ENCODE data around the gene NXT2. TPM values are rescaled to one million over a fixed set of nuclear protein-coding genes. Genes with fewer than 3 reads are reported as not detected.
"Not testable (repeated sequence)": the region's sequence is repeated elsewhere in the genome, so short reads cannot be mapped to it uniquely, and the experiment has no call there.

Gene NXT2
- polyA plus RNA-seq (2013, experiment 1 of 2; ENCODE audit: insufficient read length), result 6.3 TPM
- polyA plus RNA-seq (2013, experiment 2 of 2; ENCODE audit: insufficient read length), result 7.7 TPM

DNA sequence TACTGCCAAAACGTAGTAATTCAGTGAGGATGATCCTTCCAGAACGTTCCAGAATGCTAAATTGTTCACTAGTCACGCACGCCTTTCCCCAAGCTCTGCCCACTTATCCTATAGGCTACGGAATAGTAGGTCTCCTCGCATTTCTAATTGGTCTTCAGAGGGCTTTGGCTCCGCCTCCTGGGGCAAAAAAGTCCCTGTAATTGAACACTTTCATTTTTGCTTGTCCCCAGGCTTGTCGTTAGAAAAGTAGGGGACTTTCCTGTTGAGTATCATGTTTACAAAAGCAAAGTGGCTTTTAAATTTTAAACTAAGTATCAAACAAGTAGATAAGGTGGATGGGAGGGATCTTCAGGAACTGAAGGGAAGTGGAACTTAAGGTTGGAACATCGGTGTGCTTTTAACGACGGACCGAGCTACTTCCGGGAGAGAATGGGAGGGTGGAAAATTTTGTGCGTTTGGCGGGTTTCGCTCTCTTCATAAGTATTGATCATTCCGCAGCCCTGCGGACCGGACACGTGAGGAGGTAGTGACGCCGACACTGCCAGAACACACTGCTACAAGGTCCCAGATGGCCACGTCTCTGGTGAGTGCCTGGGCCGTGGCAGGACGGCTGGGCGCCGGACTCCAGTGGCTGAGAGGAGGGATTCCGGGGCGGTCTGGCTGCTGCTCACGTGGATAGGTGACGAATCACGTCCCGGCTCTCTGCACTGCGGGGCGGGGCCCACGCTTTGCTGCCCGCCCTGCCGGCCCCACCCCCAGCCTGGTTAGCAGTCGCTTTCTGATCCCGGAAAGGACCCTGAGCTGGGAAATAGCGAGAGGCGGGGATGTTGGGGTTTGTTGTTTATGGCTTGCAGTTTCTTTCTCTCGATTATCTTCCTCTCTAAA, at the start of gene NXT2:
NXT2 (plus strand) TSS at position 406 of the 885 bp plus-strand sequence; CDS start at position 569, 163 bp downstream.
- DNase-seq, result peak; percentile 92

DNA sequence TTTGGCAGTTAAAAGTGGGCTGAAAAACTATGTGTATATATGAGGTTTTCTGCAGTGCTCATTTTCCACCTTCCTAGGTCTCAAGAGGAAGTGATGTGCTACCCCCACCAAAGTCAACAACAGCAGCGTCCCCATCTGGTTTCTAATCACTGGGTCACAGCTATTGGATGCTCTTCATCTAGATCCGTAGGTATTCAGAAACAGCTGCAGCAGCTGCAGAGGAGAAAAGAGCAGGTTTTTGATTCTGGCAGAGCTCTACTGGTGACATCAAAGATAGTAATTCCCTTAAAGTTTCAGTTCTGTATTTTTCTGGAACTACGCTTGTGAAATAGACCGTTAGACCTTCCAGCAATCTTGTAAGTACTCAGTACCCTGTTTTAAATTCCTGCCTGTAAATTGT, 49.0 kb upstream of the NXT2 start:
- no peak for DNase-seq

DNA sequence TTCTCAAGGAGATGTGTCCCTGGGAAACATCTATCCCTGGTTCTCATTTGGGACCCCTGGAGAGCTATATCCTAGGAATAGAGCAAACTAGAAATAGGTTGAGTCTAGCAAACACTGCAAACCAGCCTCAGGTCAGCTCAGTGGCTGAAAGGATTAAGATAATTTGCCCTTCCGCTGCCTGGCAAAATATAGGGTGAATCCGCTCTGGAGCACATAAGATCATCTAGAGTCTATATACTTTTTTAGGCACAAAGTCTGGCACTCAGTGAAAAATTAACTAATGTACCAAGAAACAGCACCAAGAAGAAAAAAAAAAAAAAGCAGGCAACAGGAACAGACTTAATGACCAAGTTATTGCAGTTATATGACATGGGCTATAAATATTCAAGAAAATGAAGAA, 47.5 kb upstream of the NXT2 start:
- DNase-seq, result no peak

DNA sequence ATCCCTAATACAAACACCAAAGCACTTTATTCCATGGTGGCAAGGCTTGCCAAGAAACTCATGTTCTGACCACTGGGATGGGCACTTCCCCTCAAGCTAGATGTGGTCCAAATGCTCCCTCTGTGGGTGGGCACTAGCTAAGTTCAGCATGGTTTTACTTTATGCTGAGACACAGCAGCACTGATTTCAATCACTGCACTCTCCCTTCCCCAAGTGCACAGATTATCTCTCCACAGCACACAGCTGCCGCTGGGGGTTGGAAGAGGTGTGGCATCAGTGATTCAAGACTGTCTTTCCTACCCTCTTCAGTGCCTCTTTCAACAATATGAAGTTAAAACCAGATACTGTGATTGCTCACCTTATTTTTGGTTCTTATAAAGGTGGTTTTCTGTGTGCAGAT, 38.2 kb upstream of the NXT2 start:
- no peak for DNase-seq

DNA sequence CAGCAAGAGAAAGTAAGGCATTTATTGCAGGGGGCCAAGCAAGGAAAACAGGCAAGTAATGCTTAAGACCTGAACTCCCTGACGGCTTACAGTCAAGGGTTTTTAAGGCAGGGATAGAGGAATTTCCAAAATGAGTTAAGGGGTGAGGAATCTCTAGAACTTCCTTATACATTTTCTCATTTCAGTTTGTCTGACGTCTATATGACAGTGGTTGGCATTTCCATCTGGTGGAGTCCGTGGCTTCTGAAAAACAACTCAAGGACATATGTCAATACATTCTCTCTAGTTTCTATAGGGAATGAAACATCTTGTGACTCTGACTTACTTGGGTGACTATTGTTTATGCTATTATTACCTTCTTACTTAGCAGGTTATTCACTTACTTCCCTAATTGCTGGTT, 35.5 kb upstream of the NXT2 start:
- DNase-seq, result no peak

DNA sequence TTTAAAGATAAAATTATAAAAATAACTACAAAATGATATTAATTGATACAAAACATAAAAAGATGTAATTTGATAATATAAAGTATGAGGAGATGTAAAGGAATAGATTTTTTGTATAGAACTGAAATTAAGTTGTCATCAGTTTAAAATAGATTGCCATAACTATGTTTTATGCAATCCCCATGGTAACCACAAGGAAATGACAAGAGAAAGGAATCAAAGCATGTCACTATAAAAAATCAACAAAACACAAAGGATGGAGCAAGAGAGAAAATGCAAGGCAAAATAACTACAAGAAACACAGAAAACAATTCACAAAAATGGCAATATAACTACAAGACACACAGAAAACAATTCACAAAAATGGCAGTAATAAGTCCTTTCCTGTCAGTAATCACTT, 27.7 kb upstream of the NXT2 start:
- no peak for DNase-seq

DNA sequence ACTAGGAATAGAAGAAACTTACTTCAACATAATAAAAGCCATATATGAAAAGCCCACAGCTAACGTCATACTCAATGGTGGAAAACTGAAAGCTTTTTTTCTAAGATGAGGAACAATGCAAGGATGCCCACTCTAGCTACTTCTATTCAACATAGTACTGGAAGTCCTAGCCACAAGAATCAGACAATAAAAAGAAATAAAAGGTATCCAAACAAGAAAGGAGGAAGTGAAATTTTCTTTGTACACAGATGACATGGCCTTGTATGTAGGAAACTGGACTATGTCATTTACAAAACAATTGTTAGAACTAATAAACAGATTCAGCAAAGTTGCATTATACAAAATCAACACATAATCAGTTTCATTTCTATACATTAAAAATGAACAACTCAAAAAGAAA, 25.5 kb upstream of the NXT2 start:
- DNase-seq, result no peak

DNA sequence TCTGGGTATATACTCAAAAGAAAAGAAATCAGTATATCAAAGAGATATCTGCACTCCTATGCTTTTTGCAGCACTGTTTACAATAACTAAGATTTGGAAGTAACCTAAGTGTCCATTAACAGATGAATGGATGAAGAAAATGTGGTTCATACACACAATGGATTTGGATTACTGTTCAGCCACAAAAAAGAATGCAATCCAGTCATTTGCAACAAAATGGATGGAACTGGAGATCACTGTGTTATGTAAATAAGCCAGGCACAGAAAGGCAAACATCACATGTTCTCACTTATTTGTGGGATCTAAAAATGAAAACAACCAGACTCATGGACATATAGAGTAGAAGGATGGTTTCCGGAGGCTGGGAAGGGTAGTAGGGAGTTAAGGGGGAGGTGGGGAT, 17.6 kb upstream of the NXT2 start:
- no peak for DNase-seq

DNA sequence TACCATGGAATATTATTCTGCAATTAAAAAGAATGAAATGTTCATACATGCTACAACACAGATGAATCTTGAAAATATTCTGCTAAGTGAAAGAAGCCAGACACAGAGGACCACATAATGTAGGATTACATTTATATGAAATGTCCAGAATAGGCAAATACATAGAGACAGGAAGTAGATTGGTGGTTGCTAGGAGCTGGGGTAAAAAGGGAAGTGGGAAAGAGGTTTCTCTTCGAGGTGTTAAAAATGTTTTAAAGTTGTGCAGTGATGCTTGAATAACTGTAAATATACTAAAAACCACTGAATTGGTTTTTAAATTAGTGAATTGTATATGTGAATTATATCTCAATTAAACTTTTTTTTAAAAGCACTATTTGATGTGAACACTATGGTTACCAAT, 3.6 kb upstream of the NXT2 start:
- DNase-seq, result no peak

DNA sequence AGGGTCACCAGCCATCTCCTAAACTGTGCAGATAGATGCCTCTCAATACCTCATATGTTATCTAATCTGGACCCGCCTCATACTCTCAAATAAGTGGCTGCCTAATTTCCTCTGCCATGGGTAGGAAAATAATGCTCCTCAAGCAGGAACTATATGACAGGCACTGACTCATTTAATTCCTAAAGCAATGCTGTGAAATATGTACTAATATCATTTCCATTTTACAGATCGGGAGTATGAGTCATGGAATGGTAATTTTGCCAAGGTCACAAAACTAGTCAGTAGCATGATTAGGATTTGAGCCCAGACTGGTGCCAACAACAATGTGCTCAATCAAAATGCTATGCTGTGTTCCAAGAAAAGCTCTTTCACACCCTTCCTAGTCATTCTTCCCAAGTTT, 3.0 kb upstream of the NXT2 start:
- peak; percentile 53 for DNase-seq

DNA sequence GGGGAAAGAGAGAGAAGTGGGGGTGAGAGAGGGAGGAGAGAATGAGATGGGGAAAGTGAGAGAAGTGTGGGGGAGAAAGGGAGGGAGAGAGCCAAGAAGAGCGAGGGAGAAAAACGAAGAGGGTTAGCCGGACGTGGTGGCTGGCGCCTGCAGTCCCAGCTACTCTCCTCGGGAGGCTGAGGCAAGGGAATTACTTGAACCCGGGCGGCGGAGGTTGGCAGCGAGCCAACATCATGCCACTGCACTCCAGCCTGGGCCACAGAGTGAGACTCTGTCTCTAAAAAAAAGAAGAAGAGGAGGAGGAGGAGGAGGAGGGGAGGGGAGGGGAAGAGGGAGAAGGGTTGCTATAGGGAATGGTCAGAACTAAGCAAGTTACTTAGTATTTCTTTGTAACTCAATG, 1.7 kb upstream of the NXT2 start:
- DNase-seq, result no peak

DNA sequence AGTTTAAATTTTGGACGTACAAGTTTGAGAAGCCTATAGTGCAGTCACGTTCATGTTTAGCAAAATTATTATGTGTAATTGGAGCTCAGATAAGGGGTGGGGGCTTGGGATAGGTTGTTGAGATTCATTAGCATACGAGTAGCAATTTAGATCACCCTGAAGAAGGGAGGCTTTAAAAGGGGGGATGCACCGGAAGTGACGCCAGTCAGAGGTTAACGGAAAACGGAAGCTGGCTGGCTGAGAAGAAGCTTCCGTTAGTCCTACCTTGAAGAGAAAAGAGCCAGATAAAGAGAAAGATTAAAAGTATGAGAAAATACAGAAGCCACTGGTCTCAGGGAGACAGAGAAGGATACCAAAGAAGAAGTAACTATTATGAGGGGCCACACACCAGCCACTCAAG, 1.1 kb upstream of the NXT2 start:
- no peak for DNase-seq

DNA sequence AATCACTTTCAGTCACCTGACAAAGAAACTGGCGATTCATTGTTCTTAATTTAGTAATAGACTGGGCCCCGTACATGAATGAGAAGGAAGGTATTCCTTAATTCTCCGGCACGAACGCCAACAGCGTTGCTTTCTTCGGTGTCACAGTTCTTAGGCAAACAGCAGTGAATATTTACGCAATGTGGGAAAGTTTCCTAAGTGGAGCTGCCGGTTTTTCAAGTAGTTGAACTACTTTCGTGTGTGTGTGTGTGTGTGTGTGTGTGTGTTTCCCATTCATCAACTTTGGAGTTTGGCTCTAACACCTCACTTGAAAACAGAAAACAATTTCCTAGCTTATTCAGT, 651 bp downstream of the NXT2 start:
- DNase-seq, result peak; percentile 34

DNA sequence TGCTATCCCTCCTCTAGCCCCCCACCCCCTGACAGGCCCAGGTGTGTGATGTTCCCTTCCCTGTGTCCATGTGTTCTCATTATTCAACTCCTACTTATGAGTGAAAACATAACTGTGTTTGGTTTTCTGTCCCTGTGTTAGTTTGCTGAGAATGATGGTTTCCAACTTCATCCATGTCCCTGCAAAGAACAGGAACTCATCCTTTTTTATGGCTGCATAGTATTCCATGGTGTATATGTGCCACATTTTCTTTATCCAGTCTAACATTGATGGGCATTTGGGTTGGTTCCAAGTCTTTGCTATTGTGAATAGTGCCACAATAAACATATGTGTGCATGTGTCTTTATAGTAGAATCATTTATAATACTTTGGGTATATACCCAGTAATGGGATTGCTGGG, 2.4 kb downstream of the NXT2 start:
- not testable (repeated sequence) for DNase-seq

DNA sequence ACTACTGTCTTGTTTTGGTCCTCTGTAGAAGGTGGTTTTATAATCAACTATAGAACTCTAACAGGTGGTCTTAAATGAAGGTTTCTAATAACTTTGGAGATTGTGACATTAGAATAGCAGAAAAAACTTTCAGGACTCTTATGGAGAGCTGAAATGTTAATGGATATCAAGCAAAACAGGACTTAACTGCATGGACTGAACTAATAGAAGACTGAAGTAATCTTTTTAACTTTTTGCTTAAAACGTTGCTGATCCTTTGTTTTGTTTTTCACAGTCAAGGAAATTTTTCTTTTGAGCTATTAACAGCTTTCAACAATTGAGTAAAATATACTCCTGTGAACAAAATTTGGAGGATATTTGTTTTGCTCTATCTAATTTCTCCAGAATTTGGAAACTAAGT, 17.2 kb downstream of the NXT2 start:
- no peak for DNase-seq

DNA sequence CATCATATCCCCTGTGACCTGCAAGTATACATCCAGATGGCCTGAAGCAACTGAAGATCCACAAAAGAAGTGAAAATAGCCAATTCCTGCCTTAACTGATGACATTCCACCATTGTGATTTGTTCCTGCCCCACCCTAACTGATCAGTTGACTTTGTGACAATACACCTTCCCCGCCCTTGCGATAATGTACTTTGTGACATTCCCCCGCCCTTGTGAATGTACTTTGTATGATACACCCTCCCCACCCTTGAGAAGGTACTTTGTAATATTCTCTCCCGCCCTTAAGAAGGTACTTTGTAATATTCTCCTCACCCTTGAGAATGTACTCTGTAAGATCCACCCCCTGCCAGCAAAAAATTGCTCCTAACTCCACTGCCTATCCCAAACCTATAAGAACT, 39.4 kb downstream of the NXT2 start:
- not testable (repeated sequence) for DNase-seq

DNA sequence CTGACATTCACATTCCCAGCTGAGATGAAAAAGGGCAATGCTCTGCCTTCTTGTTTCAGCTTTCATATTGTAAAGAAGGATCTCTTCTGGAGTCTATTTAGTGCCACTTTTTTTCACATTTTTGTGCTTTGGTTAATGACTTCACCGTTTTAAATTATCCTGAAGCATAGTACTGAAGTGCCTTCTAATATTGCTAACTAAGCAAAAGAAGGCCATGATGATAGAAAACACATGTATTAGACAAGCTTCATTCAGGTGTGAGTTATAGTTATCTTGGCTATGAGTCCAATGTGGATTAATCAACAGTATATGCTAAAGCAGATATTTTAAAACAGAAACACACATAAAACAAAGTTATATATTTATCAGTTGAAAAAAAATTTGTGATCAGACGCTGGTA, 40.4 kb downstream of the NXT2 start:
- DNase-seq, result no peak

DNA sequence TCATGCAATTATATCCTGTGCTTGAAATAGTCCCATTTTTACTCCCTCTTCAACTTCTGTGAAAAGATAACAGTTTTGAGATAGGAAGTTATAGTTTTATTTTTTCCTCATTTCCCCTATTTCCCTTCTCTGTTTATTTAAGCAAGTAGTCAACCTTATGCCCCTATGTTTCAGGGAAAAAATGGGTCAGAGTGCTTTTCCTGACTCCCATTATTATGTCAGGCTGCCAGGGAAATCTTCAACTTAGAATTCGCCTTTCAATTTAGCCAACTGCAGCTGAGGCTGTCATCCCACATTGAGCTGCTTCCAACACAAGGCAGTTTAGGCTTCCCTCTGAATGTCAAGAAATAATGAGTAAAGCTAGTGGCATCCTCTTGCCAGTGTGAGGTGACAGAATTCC, 42.3 kb downstream of the NXT2 start:
- DNase-seq, result peak; percentile 19

DNA sequence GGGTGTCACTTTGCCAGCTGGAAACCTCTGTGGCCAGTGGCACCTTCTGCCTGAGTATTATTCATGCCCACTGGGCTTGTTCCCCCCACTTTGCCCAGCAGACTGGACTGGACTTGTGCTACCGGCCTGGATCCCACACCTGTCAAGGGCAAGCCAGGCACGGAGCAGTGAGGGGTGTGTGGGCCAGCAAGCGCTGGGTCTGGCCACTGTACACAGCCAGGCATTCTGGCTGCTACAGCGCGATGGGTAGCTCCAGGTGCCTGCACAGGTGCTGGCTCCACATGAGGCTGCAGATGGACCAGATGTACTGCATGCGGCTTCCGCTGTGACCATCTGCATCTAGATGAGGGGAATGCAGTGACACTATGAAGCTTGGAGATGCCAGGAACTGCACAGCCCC, 48.8 kb downstream of the NXT2 start:
- no peak for DNase-seq

DNA sequence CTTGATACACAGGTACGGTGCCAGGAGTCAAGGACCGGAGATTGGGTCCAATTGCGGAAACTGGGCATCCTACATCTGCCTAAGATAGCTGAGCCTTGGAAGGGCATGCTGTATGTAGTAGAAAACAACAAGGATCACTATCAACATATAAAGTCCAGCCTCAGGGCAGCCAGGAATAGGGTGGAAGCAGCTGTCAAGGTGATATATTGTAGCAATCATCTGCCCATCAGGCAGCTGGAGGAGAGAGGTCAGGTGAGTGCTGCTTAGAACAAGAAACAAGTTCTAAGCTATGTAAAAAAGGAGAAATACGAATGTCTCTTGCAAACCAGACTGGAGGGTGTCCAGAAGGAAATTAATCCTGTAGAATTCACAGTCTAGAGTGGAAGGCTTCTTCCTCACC, 53.5 kb downstream of the NXT2 start:
- no peak for DNase-seq
